HEK293 (cell line): ENCODE data around the gene SLC16A7.

Experiments
- CTCF ChIA-PET: fragments of 350-600 bp; formaldehyde crosslinking; extraction: SDS; loops from one replicate; lab custom pipeline; 2021; ENCODE audit warnings: antibody characterized with exemption; lab: Yijun Ruan, JAX
- POLR2A ChIA-PET: fragments of 300-600 bp; formaldehyde crosslinking; extraction: SDS; loops from one replicate; lab custom pipeline; 2020; ENCODE audit warnings: antibody characterized with exemption, inconsistent platforms; lab: Yijun Ruan, JAX
- H3K27ac ChIP-seq: fragments of 200-500 bp; sonication (Bioruptor generic); 2 replicates; pipeline ENCODE4 v1.5.1; 2014; ENCODE audit warnings: low read depth, low read length, control low read depth, inconsistent platforms; ENCODE audit errors: extremely low read depth
- H3K36me3 ChIP-seq, 2 experiments: fragments of 200-500 bp in 1 of 2; sonication (Bioruptor generic) in 1 of 2; 1 replicate in 1 of 2; 2 replicates in 1 of 2; pipeline ENCODE4 v1.5.1; 2014 to 2017; ENCODE audit warnings: inconsistent platforms in 2 of 2, low read length in 2 of 2; ENCODE audit not compliant: control insufficient read depth in 2 of 2, insufficient read depth in 1 of 2
- H3K4me1 ChIP-seq: fragments of 200-500 bp; sonication (Bioruptor generic); 2 replicates; pipeline ENCODE4 v1.5.1; 2014; ENCODE audit warnings: mild to moderate bottlenecking, low read length, inconsistent platforms; ENCODE audit not compliant: control insufficient read depth, insufficient read depth
- H3K4me3 ChIP-seq: 2 replicates; pipeline ENCODE4 v1.5.1; 2011; ENCODE audit warnings: low read depth, mild to moderate bottlenecking, control low read depth, low read length, moderate library complexity
- H3K9me3 ChIP-seq: fragments of 200-500 bp; sonication (Bioruptor generic); 2 replicates; pipeline ENCODE4 v1.5.1; 2014; ENCODE audit warnings: low read depth, low read length, inconsistent platforms; ENCODE audit not compliant: control insufficient read depth, insufficient read depth
- BCL11B ChIP-seq: fragments of 450-650 bp; formaldehyde crosslinking; IDR thresholded peaks from 2 replicates; pipeline ENCODE4 v1.5.1; 2016; ENCODE audit warnings: low read depth, missing biosample characterization, missing genetic modification characterization
- HOXA7 ChIP-seq: sonication (generic); formaldehyde crosslinking; IDR thresholded peaks from 2 replicates; pipeline ENCODE4 v1.8.1; 2022; ENCODE audit warnings: missing genetic modification reagents, borderline replicate concordance
- KLF7 ChIP-seq: fragments of 450-650 bp; formaldehyde crosslinking; IDR thresholded peaks from 2 replicates; pipeline ENCODE4 v1.5.1; 2016; ENCODE audit warnings: missing biosample characterization, missing genetic modification characterization, borderline replicate concordance
- MEIS1 ChIP-seq: sonication (generic); formaldehyde crosslinking; IDR thresholded peaks from 2 replicates; pipeline ENCODE4 v1.8.1; 2022; ENCODE audit warnings: missing genetic modification reagents, mild to moderate bottlenecking, borderline replicate concordance
- YY1 ChIP-seq: fragments of 450-650 bp; formaldehyde crosslinking; IDR thresholded peaks from 2 replicates; pipeline ENCODE4 v1.5.1; 2018; ENCODE audit warnings: missing biosample characterization, missing genetic modification characterization
- ZBTB20 ChIP-seq: fragments of 450-650 bp; formaldehyde crosslinking; IDR thresholded peaks from 2 replicates; pipeline ENCODE4 v1.5.1; 2016; ENCODE audit warnings: missing biosample characterization, missing genetic modification characterization
- ZFP41 ChIP-seq: fragments of 450-650 bp; formaldehyde crosslinking; IDR thresholded peaks from 2 replicates; pipeline ENCODE4 v1.5.1; 2016; ENCODE audit warnings: missing biosample characterization, missing genetic modification characterization, borderline replicate concordance
- ZNF324 ChIP-seq: fragments of 450-650 bp; formaldehyde crosslinking; IDR thresholded peaks from 2 replicates; pipeline ENCODE4 v1.5.1; 2016; ENCODE audit warnings: missing biosample characterization, missing genetic modification characterization
- ZNF391 ChIP-seq: fragments of 450-650 bp; formaldehyde crosslinking; IDR thresholded peaks from 2 replicates; pipeline ENCODE4 v1.5.1; 2016; ENCODE audit warnings: low read depth, missing biosample characterization, missing genetic modification characterization, borderline replicate concordance
- ZNF426 ChIP-seq: fragments of 450-650 bp; formaldehyde crosslinking; IDR thresholded peaks from 2 replicates; pipeline ENCODE4 v1.5.1; 2017; ENCODE audit warnings: missing biosample characterization, missing genetic modification characterization, mild to moderate bottlenecking, inconsistent platforms, moderate library complexity
- ZNF473 ChIP-seq: fragments of 450-650 bp; formaldehyde crosslinking; IDR thresholded peaks from 2 replicates; pipeline ENCODE4 v1.5.1; 2017; ENCODE audit warnings: missing biosample characterization, missing genetic modification characterization
- ZNF768 ChIP-seq: fragments of 450-650 bp; formaldehyde crosslinking; IDR thresholded peaks from 2 replicates; pipeline ENCODE4 v1.5.1; 2018; ENCODE audit warnings: missing biosample characterization, mild to moderate bottlenecking, missing genetic modification characterization
- ZXDB ChIP-seq: fragments of 450-650 bp; formaldehyde crosslinking; IDR thresholded peaks from 2 replicates; pipeline ENCODE4 v1.5.1; 2016; ENCODE audit warnings: missing biosample characterization, missing genetic modification characterization
- TF ChIP-seq, protein P1 (sequence below): fragments of 450-650 bp; formaldehyde crosslinking; IDR thresholded peaks from 2 replicates; pipeline ENCODE4 v1.5.1; 2016; ENCODE audit warnings: missing biosample characterization, missing genetic modification characterization, low read depth
- TF ChIP-seq, protein P2 (sequence below): fragments of 450-650 bp; formaldehyde crosslinking; IDR thresholded peaks from 2 replicates; pipeline ENCODE4 v1.5.1; 2017; ENCODE audit warnings: missing biosample characterization, missing genetic modification characterization
- TF ChIP-seq, protein P3 (sequence below): fragments of 450-650 bp; formaldehyde crosslinking; IDR thresholded peaks from 2 replicates; pipeline ENCODE4 v1.5.1; 2016; ENCODE audit warnings: missing biosample characterization, missing genetic modification characterization
- TF ChIP-seq, protein P4 (sequence below): fragments of 450-650 bp; formaldehyde crosslinking; IDR thresholded peaks from 2 replicates; pipeline ENCODE4 v1.5.1; 2016; ENCODE audit warnings: missing biosample characterization, missing genetic modification characterization
- TF ChIP-seq, protein P5 (sequence below): fragments of 450-650 bp; formaldehyde crosslinking; IDR thresholded peaks from 2 replicates; pipeline ENCODE4 v1.5.1; 2016; ENCODE audit warnings: missing biosample characterization, missing genetic modification characterization
- TF ChIP-seq, protein P6 (sequence below): fragments of 450-650 bp; formaldehyde crosslinking; IDR thresholded peaks from 2 replicates; pipeline ENCODE4 v1.5.1; 2016; ENCODE audit warnings: missing biosample characterization, missing genetic modification characterization

Gene SLC16A7

DNA sequence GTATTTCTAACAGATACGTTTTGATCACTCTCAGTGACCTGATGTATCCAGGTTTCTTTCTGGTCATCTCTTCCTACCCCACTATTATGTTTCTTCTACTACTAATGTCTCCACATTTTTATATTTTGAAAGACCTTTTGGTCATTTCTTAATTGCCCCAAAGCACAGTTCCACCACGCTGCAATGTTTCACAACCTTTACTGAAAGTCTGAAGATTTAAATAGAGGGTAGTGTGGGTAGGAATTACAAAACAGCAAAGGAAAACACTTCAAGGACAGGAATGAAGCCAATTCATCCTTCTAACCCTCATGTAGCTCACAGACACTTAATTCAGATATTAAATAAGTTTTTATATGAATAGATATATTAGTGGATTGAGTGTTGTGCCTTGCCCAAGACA, 36.1 kb upstream of the SLC16A7 start:
- Histone ChIP-seq H3K4me1 (no peaks in the 10 kb centered on the region), H3K27ac (no peak overlapping the region), H3K9me3 (no peaks in the 10 kb centered on the region), H3K4me3 (no peak overlapping the region), H3K36me3 (no peaks in the 10 kb centered on the region)
- CTCF ChIA-PET = no interaction called here
- POLR2A ChIA-PET = no interaction called here
- TF ChIP-seq ZFP41 (tag by site-specific recombination) (no peak), ZBTB20 (tag by site-specific recombination) (no peak), ZNF768 (tag by site-specific recombination) (no peak), ZNF324 (no peak), KLF7 (tag by site-specific recombination) (no peak), ZXDB (tag by site-specific recombination) (no peak), ZNF426 (tag by site-specific recombination) (no peak), MEIS1 (CRISPR knock-in tag) (no peak), BCL11B (no peak), ZNF473 (no peak), HOXA7 (no peak), YY1 (tag by site-specific recombination) (no peak), ZNF391 (tag by site-specific recombination) (no peak)
- TF ChIP-seq, protein P1, sequence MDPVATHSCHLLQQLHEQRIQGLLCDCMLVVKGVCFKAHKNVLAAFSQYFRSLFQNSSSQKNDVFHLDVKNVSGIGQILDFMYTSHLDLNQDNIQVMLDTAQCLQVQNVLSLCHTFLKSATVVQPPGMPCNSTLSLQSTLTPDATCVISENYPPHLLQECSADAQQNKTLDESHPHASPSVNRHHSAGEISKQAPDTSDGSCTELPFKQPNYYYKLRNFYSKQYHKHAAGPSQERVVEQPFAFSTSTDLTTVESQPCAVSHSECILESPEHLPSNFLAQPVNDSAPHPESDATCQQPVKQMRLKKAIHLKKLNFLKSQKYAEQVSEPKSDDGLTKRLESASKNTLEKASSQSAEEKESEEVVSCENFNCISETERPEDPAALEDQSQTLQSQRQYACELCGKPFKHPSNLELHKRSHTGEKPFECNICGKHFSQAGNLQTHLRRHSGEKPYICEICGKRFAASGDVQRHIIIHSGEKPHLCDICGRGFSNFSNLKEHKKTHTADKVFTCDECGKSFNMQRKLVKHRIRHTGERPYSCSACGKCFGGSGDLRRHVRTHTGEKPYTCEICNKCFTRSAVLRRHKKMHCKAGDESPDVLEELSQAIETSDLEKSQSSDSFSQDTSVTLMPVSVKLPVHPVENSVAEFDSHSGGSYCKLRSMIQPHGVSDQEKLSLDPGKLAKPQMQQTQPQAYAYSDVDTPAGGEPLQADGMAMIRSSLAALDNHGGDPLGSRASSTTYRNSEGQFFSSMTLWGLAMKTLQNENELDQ (tag by site-specific recombination) = no peak
- TF ChIP-seq, protein P2, sequence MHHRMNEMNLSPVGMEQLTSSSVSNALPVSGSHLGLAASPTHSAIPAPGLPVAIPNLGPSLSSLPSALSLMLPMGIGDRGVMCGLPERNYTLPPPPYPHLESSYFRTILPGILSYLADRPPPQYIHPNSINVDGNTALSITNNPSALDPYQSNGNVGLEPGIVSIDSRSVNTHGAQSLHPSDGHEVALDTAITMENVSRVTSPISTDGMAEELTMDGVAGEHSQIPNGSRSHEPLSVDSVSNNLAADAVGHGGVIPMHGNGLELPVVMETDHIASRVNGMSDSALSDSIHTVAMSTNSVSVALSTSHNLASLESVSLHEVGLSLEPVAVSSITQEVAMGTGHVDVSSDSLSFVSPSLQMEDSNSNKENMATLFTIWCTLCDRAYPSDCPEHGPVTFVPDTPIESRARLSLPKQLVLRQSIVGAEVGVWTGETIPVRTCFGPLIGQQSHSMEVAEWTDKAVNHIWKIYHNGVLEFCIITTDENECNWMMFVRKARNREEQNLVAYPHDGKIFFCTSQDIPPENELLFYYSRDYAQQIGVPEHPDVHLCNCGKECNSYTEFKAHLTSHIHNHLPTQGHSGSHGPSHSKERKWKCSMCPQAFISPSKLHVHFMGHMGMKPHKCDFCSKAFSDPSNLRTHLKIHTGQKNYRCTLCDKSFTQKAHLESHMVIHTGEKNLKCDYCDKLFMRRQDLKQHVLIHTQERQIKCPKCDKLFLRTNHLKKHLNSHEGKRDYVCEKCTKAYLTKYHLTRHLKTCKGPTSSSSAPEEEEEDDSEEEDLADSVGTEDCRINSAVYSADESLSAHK = no peak
- TF ChIP-seq, protein P3, sequence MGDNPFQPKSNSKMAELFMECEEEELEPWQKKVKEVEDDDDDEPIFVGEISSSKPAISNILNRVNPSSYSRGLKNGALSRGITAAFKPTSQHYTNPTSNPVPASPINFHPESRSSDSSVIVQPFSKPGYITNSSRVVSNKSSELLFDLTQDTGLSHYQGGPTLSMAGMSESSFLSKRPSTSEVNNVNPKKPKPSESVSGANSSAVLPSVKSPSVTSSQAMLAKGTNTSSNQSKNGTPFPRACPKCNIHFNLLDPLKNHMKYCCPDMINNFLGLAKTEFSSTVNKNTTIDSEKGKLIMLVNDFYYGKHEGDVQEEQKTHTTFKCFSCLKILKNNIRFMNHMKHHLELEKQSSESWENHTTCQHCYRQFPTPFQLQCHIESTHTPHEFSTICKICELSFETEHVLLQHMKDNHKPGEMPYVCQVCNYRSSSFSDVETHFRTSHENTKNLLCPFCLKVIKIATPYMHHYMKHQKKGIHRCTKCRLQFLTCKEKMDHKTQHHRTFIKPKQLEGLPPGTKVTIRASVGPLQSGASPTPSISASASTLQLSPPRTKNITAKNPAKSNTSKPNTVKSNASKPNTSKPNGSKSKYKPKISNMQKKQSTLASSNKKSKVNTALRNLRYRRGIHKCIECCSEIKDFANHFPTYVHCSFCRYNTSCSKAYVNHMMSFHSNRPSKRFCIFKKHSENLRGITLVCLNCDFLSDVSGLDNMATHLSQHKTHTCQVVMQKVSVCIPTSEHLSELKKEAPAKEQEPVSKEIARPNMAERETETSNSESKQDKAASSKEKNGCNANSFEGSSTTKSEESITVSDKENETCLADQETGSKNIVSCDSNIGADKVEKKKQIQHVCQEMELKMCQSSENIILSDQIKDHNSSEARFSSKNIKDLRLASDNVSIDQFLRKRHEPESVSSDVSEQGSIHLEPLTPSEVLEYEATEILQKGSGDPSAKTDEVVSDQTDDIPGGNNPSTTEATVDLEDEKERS (tag by site-specific recombination) = no peak
- TF ChIP-seq, protein P4, sequence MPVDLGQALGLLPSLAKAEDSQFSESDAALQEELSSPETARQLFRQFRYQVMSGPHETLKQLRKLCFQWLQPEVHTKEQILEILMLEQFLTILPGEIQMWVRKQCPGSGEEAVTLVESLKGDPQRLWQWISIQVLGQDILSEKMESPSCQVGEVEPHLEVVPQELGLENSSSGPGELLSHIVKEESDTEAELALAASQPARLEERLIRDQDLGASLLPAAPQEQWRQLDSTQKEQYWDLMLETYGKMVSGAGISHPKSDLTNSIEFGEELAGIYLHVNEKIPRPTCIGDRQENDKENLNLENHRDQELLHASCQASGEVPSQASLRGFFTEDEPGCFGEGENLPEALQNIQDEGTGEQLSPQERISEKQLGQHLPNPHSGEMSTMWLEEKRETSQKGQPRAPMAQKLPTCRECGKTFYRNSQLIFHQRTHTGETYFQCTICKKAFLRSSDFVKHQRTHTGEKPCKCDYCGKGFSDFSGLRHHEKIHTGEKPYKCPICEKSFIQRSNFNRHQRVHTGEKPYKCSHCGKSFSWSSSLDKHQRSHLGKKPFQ (tag by site-specific recombination) = no peak
- TF ChIP-seq, protein P5, sequence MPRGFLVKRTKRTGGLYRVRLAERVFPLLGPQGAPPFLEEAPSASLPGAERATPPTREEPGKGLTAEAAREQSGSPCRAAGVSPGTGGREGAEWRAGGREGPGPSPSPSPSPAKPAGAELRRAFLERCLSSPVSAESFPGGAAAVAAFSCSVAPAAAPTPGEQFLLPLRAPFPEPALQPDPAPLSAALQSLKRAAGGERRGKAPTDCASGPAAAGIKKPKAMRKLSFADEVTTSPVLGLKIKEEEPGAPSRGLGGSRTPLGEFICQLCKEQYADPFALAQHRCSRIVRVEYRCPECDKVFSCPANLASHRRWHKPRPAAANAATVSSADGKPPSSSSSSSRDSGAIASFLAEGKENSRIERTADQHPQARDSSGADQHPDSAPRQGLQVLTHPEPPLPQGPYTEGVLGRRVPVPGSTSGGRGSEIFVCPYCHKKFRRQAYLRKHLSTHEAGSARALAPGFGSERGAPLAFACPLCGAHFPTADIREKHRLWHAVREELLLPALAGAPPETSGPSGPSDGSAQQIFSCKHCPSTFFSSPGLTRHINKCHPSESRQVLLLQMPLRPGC (tag by site-specific recombination) = no peak
- TF ChIP-seq, protein P6, sequence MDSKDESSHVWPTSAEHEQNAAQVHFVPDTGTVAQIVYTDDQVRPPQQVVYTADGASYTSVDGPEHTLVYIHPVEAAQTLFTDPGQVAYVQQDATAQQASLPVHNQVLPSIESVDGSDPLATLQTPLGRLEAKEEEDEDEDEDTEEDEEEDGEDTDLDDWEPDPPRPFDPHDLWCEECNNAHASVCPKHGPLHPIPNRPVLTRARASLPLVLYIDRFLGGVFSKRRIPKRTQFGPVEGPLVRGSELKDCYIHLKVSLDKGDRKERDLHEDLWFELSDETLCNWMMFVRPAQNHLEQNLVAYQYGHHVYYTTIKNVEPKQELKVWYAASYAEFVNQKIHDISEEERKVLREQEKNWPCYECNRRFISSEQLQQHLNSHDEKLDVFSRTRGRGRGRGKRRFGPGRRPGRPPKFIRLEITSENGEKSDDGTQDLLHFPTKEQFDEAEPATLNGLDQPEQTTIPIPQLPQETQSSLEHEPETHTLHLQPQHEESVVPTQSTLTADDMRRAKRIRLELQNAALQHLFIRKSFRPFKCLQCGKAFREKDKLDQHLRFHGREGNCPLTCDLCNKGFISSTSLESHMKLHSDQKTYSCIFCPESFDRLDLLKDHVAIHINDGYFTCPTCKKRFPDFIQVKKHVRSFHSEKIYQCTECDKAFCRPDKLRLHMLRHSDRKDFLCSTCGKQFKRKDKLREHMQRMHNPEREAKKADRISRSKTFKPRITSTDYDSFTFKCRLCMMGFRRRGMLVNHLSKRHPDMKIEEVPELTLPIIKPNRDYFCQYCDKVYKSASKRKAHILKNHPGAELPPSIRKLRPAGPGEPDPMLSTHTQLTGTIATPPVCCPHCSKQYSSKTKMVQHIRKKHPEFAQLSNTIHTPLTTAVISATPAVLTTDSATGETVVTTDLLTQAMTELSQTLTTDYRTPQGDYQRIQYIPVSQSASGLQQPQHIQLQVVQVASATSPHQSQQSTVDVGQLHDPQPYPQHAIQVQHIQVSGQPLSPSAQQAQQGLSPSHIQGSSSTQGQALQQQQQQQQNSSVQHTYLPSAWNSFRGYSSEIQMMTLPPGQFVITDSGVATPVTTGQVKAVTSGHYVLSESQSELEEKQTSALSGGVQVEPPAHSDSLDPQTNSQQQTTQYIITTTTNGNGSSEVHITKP (tag by site-specific recombination) = no peak
